KMS-11 (cell line): Measurements from ENCODE around the gene NTN3.

ENCODE experiments used
- H2AFZ ChIP-seq: fragments of 200-600 bp; sonication (generic); 2 replicates; pipeline ENCODE4 v1.6.1; 2016; ENCODE audit warnings: antibody characterized with exemption, mixed run types, low read depth
- H3K27ac ChIP-seq: fragments of 200-600 bp; sonication (generic); 2 replicates; pipeline ENCODE4 v1.6.1; 2016; ENCODE audit warnings: mild to moderate bottlenecking, mixed run types
- H3K27me3 ChIP-seq: fragments of 200-600 bp; sonication (generic); 2 replicates; pipeline ENCODE4 v1.6.1; 2017; ENCODE audit warnings: mild to moderate bottlenecking, low read depth, mixed run types, moderate library complexity; ENCODE audit not compliant: insufficient read depth
- H3K36me3 ChIP-seq: fragments of 200-600 bp; sonication (generic); 2 replicates; pipeline ENCODE4 v1.6.1; 2017; ENCODE audit warnings: mild to moderate bottlenecking, mixed run types; ENCODE audit not compliant: insufficient read depth
- H3K4me1 ChIP-seq: fragments of 200-600 bp; sonication (generic); 2 replicates; pipeline ENCODE4 v1.6.1; 2016; ENCODE audit warnings: mild to moderate bottlenecking, low read depth, mixed run types; ENCODE audit not compliant: poor library complexity, severe bottlenecking
- H3K4me2 ChIP-seq: fragments of 200-600 bp; sonication (generic); 2 replicates; pipeline ENCODE4 v1.7.0; 2016; ENCODE audit warnings: mild to moderate bottlenecking, mixed run types
- H3K4me3 ChIP-seq: fragments of 200-600 bp; sonication (generic); IDR thresholded peaks from 2 replicates; pipeline ENCODE4 v1.6.1; 2017; ENCODE audit warnings: low read depth, low read length, mixed read lengths; ENCODE audit not compliant: insufficient read depth
- H3K79me2 ChIP-seq: fragments of 200-600 bp; sonication (generic); 2 replicates; pipeline ENCODE4 v1.6.1; 2016; ENCODE audit warnings: low read depth, mixed run types; ENCODE audit not compliant: insufficient read depth
- H3K9ac ChIP-seq: fragments of 200-600 bp; sonication (generic); 2 replicates; pipeline ENCODE4 v1.6.1; 2016; ENCODE audit warnings: mild to moderate bottlenecking, mixed run types
- H4K20me1 ChIP-seq: fragments of 200-600 bp; sonication (generic); 2 replicates; pipeline ENCODE4 v1.6.1; 2016; ENCODE audit warnings: mild to moderate bottlenecking, mixed run types; ENCODE audit not compliant: insufficient read depth
- CTCF ChIP-seq: fragments of 200-600 bp; sonication (generic); conservative IDR thresholded peaks from 2 replicates; pipeline ENCODE4 v1.6.1; 2017; ENCODE audit warnings: low read depth, mild to moderate bottlenecking, antibody characterized with exemption, low read length, moderate library complexity, mixed read lengths

Gene NTN3

GRCh38 chr16:2460916-2461315 lies 10.2 kb upstream of the NTN3 start:
- Histone ChIP-seq H3K27ac (no peak overlapping the region), H3K4me2 (peak overlapping the region; percentile 95), H3K27me3 (no peaks in the 10 kb centered on the region), H3K9ac (no peak overlapping the region; the same call in 1 of the 2 replicates), H3K4me1 (peaks cover 18% of the 10 kb centered on the region), H3K79me2 (0 out of 2 replicates have a peak, but pooled peaks cover 6% of the 10 kb centered on the region), H2AFZ (no peak overlapping the region), H3K4me3 (no peak overlapping the region), H4K20me1 (no peaks in the 10 kb centered on the region), H3K36me3 (no peaks in the 10 kb centered on the region)
- TF ChIP-seq CTCF, result no peak

GRCh38 chr16:2462031-2462866 lies 8.8 kb upstream of the NTN3 start:
- Histone ChIP-seq H2AFZ (no peak overlapping the region), H3K36me3 (no peaks in the 10 kb centered on the region), H3K27ac (no peak overlapping the region), H3K4me2 (no peak overlapping the region), H3K9ac (no peak overlapping the region), H4K20me1 (no peaks in the 10 kb centered on the region), H3K4me3 (no peak overlapping the region), H3K4me1 (peaks cover 18% of the 10 kb centered on the region), H3K79me2 (0 out of 2 replicates have a peak, but pooled peaks cover 6% of the 10 kb centered on the region), H3K27me3 (peaks cover under 1% of the 10 kb centered on the region; the same call in 1 of the 2 replicates)
- TF ChIP-seq CTCF, result no peak

- Histone ChIP-seq H3K4me3 (no peak overlapping the region), H3K4me1 (peaks cover 26% of the 10 kb centered on the region), H3K27ac (no peak overlapping the region), H3K9ac (no peak overlapping the region), H3K79me2 (0 out of 2 replicates have a peak, but pooled peaks cover 6% of the 10 kb centered on the region), H3K27me3 (peaks cover 6% of the 10 kb centered on the region; the same call in 1 of the 2 replicates), H2AFZ (no peak overlapping the region), H3K36me3 (no peaks in the 10 kb centered on the region), H4K20me1 (no peaks in the 10 kb centered on the region), H3K4me2 (no peak overlapping the region)
- TF ChIP-seq CTCF, result no peak
These were observed 6.8 kb upstream of the NTN3 start for GRCh38 chr16:2464333-2464732.

- Histone ChIP-seq H3K27ac (no peak overlapping the region), H3K36me3 (no peaks in the 10 kb centered on the region), H3K27me3 (peaks cover 21% of the 10 kb centered on the region), H4K20me1 (no peaks in the 10 kb centered on the region), H2AFZ (no peak overlapping the region), H3K79me2 (0 out of 2 replicates have a peak, but pooled peaks cover under 1% of the 10 kb centered on the region), H3K4me3 (no peak overlapping the region), H3K4me1 (peaks cover 32% of the 10 kb centered on the region), H3K9ac (no peak overlapping the region), H3K4me2 (no peak overlapping the region)
- TF ChIP-seq CTCF, result peak; percentile 42
These were observed 5.3 kb upstream of the NTN3 start for GRCh38 chr16:2465653-2466415.
